CD4-positive, alpha-beta T cell treated with Interferon gamma for 1 hour (primary cell): ENCODE data around the gene MRPL18.
A peak's percentile ranks its signal among the peaks of the same experiment; 100 is the strongest.
"Not testable (repeated sequence)": the region's sequence is repeated elsewhere in the genome, so short reads cannot be mapped to it uniquely, and the experiment has no call there.

Experiments
- DNase-seq: peaks from one replicate; pipeline ENCODE4 v3.0.0-alpha.2; 2020

MRPL18 gene

GRCh38 chr6:159817951-159818739 lies 27.9 kb downstream of the MRPL18 start:
- peak; percentile 5 for DNase-seq

- no peak for DNase-seq
These were observed 28.8 kb downstream of the MRPL18 start for GRCh38 chr6:159819098-159819497.

GRCh38 chr6:159819932-159820640 lies 29.8 kb downstream of the MRPL18 start:
- peak; percentile 27 for DNase-seq

- no peak for DNase-seq
These were observed 30.9 kb downstream of the MRPL18 start for GRCh38 chr6:159821122-159821521.

- no peak for DNase-seq
These were observed 31.5 kb downstream of the MRPL18 start for GRCh38 chr6:159821726-159822125.

- DNase-seq, result no peak
These were observed 33.7 kb downstream of the MRPL18 start for GRCh38 chr6:159823953-159824352.

GRCh38 chr6:159824690-159825089 lies 34.4 kb downstream of the MRPL18 start:
- not testable (repeated sequence) for DNase-seq

- no peak for DNase-seq
These were observed 35.7 kb downstream of the MRPL18 start for GRCh38 chr6:159826004-159826403.

- DNase-seq, result no peak
These were observed 36.8 kb downstream of the MRPL18 start for GRCh38 chr6:159826968-159827647.

GRCh38 chr6:159828074-159828473 lies 37.8 kb downstream of the MRPL18 start:
- no peak for DNase-seq

- DNase-seq, result no peak
These were observed 39.3 kb downstream of the MRPL18 start for GRCh38 chr6:159829526-159829925.

GRCh38 chr6:159830501-159831372 lies 40.5 kb downstream of the MRPL18 start:
- DNase-seq, result no peak

GRCh38 chr6:159831373-159831679 lies 41.1 kb downstream of the MRPL18 start:
- DNase-seq, result no peak

GRCh38 chr6:159832946-159833345 lies 42.7 kb downstream of the MRPL18 start:
- DNase-seq, result no peak

GRCh38 chr6:159833556-159833955 lies 43.3 kb downstream of the MRPL18 start:
- DNase-seq, result no peak

- no peak for DNase-seq
These were observed 43.8 kb downstream of the MRPL18 start for GRCh38 chr6:159833997-159834603.

GRCh38 chr6:159836718-159837490 lies 46.6 kb downstream of the MRPL18 start:
- DNase-seq, result no peak

- DNase-seq, result no peak
These were observed 47.2 kb downstream of the MRPL18 start for GRCh38 chr6:159837511-159837910.

- no peak for DNase-seq
These were observed 47.9 kb downstream of the MRPL18 start for GRCh38 chr6:159838020-159838744.

- DNase-seq, result no peak
These were observed 51.8 kb downstream of the MRPL18 start for GRCh38 chr6:159842035-159842434.
